HepG2 (cell line): ENCODE measurements around the gene MADCAM1. TPM values are rescaled to one million over a fixed set of nuclear protein-coding genes. Genes with fewer than 3 reads are reported as not detected.

Experiments used
- ATM ChIP-seq: fragments of 450-650 bp; IDR thresholded peaks from 2 replicates; pipeline ENCODE4 v1.7.1; 2017; ENCODE audit warnings: mild to moderate bottlenecking, borderline replicate concordance
- CREM ChIP-seq, 2 experiments: sonication (generic) in 1 of 2; formaldehyde crosslinking in 1 of 2; IDR thresholded peaks; 2 replicates each; pipeline versions ENCODE4 v1.4.0 to v1.6.1; 2016 to 2020; ENCODE audit warnings: antibody characterized with exemption in 1 of 2, mild to moderate bottlenecking in 1 of 2, missing genetic modification reagents in 1 of 2
- EEA1 ChIP-seq: sonication (generic); formaldehyde crosslinking; IDR thresholded peaks from 2 replicates; pipeline ENCODE4 v1.5.1; 2020; ENCODE audit warnings: mild to moderate bottlenecking, missing genetic modification reagents, borderline replicate concordance
- FLYWCH1 ChIP-seq: sonication (generic); formaldehyde crosslinking; IDR thresholded peaks from 2 replicates; pipeline ENCODE4 v1.8.1; 2023; ENCODE audit warnings: mild to moderate bottlenecking, missing genetic modification reagents
- HMGA1 ChIP-seq: sonication (generic); formaldehyde crosslinking; conservative IDR thresholded peaks from 2 replicates; pipeline ENCODE4 v1.4.0; 2020; ENCODE audit warnings: missing genetic modification reagents
- ISL2 ChIP-seq: sonication (generic); formaldehyde crosslinking; IDR thresholded peaks from 2 replicates; pipeline ENCODE4 v1.5.0; 2020; ENCODE audit warnings: missing genetic modification reagents
- JUNB ChIP-seq: sonication (generic); formaldehyde crosslinking; IDR thresholded peaks from 2 replicates; pipeline ENCODE4 v1.8.0; 2022; ENCODE audit warnings: missing genetic modification reagents, mild to moderate bottlenecking, borderline replicate concordance
- MAFK ChIP-seq, 2 experiments: IDR thresholded peaks in 1 of 2; conservative IDR thresholded peaks in 1 of 2; 2 replicates each; pipeline ENCODE4 v1.6.1; 2011; ENCODE audit warnings: improper control_type of control experiment in 2 of 2, low read length in 2 of 2
- MXD4 ChIP-seq: IDR thresholded peaks from 2 replicates; pipeline ENCODE4 v1.6.1; 2016; ENCODE audit warnings: mild to moderate bottlenecking, missing biosample characterization, missing genetic modification reagents
- NCOA2 ChIP-seq: sonication (generic); formaldehyde crosslinking; IDR thresholded peaks from 2 replicates; pipeline ENCODE4 v1.8.0; 2022; ENCODE audit warnings: inconsistent platforms
- NPAS2 ChIP-seq: sonication (generic); formaldehyde crosslinking; IDR thresholded peaks from 2 replicates; pipeline ENCODE4 v1.8.0; 2022; ENCODE audit warnings: mild to moderate bottlenecking, missing genetic modification reagents, borderline replicate concordance
- SP140L ChIP-seq: sonication (generic); formaldehyde crosslinking; IDR thresholded peaks from 2 replicates; pipeline ENCODE4 v1.4.0; 2020; ENCODE audit warnings: missing genetic modification reagents, borderline replicate concordance
- TBP ChIP-seq: sonication (generic); formaldehyde crosslinking; IDR thresholded peaks from 2 replicates; pipeline ENCODE4 v1.5.0; 2020; ENCODE audit warnings: missing genetic modification reagents
- TEAD2 ChIP-seq: sonication (generic); formaldehyde crosslinking; IDR thresholded peaks from 2 replicates; pipeline ENCODE4 v1.9.0; 2021; ENCODE audit warnings: missing genetic modification reagents
- XBP1 ChIP-seq: sonication (generic); formaldehyde crosslinking; IDR thresholded peaks from 2 replicates; pipeline ENCODE4 v1.5.0; 2020; ENCODE audit warnings: missing genetic modification reagents
- ZBTB38 ChIP-seq: sonication (generic); formaldehyde crosslinking; IDR thresholded peaks from 2 replicates; pipeline ENCODE4 v1.5.1; 2020; ENCODE audit warnings: mild to moderate bottlenecking, missing genetic modification reagents
- ZFP90 ChIP-seq: sonication (generic); formaldehyde crosslinking; IDR thresholded peaks from 2 replicates; pipeline ENCODE4 v1.8.0; 2022; ENCODE audit warnings: missing genetic modification reagents, mild to moderate bottlenecking, inconsistent platforms, borderline replicate concordance
- ZFY ChIP-seq: sonication (generic); formaldehyde crosslinking; IDR thresholded peaks from 2 replicates; pipeline ENCODE4 v1.4.0; 2020; ENCODE audit warnings: missing genetic modification reagents
- ZKSCAN8 ChIP-seq: IDR thresholded peaks from 2 replicates; pipeline ENCODE4 v1.6.1; 2016; ENCODE audit warnings: borderline replicate concordance, missing genetic modification reagents, missing compliant biosample characterization
- ZNF12 ChIP-seq: sonication (generic); formaldehyde crosslinking; IDR thresholded peaks from 2 replicates; pipeline ENCODE4 v1.5.0; 2020; ENCODE audit warnings: missing genetic modification reagents
- ZNF124 ChIP-seq: sonication (generic); formaldehyde crosslinking; IDR thresholded peaks from 2 replicates; pipeline ENCODE4 v1.4.0; 2020; ENCODE audit warnings: missing genetic modification reagents
- ZNF331 ChIP-seq: sonication (generic); formaldehyde crosslinking; IDR thresholded peaks from 2 replicates; pipeline ENCODE4 v1.4.0; 2020; ENCODE audit warnings: missing genetic modification reagents
- ZNF83 ChIP-seq: sonication (generic); formaldehyde crosslinking; IDR thresholded peaks from 2 replicates; pipeline ENCODE4 v1.4.0; 2020; ENCODE audit warnings: missing genetic modification reagents, mild to moderate bottlenecking, borderline replicate concordance
- ZNF878 ChIP-seq: sonication (generic); formaldehyde crosslinking; IDR thresholded peaks from 2 replicates; pipeline ENCODE4 v1.8.1; 2023; ENCODE audit warnings: mild to moderate bottlenecking, missing genetic modification reagents, moderate library complexity
- ZSCAN12 ChIP-seq: sonication (generic); formaldehyde crosslinking; IDR thresholded peaks from 2 replicates; pipeline ENCODE4 v1.9.0; 2021; ENCODE audit warnings: mild to moderate bottlenecking, missing genetic modification reagents
- ZSCAN20 ChIP-seq: sonication (generic); formaldehyde crosslinking; IDR thresholded peaks from 2 replicates; pipeline ENCODE4 v1.4.0; 2020; ENCODE audit warnings: missing genetic modification reagents, mild to moderate bottlenecking, borderline replicate concordance
- ZSCAN22 ChIP-seq: sonication (generic); formaldehyde crosslinking; IDR thresholded peaks from 2 replicates; pipeline ENCODE4 v1.4.0; 2020; ENCODE audit warnings: mild to moderate bottlenecking, missing genetic modification reagents
- polyA plus RNA-seq, 8 experiments: library from polyadenylated mRNA; depleted of rRNA in 3 of 8; stranded (reverse) in 7 of 8; unstranded in 1 of 8; fragments of >200 nt; fragmentation: Illumina TruSeq in 4 of 8; extraction: Trizol in 4 of 8; gene quantifications; 2 replicates each; pipeline versions ENCODE4 v1.2.1 to v1.2.3, GENCODE V29; 2011 to 2016; ENCODE audit warnings: low read depth in 4 of 8, missing spikeins in 1 of 8, mixed read lengths in 1 of 8; ENCODE audit not compliant: insufficient read depth in 1 of 8
- total RNA-seq, 5 experiments: library from RNA; depleted of rRNA; stranded (reverse); fragments of >200 nt; fragmentation: Illumina TruSeq; extraction: Trizol; gene quantifications; 2 replicates each; pipeline ENCODE4 v1.2.3, GENCODE V29; 2016; ENCODE audit warnings: low read depth in 1 of 5
- TF ChIP-seq, protein P1 (sequence below): fragments of 450-650 bp; IDR thresholded peaks from 2 replicates; pipeline ENCODE4 v1.6.1; 2017
- TF ChIP-seq, protein P2 (sequence below): sonication (generic); formaldehyde crosslinking; IDR thresholded peaks from 2 replicates; pipeline ENCODE4 v1.5.0; 2020; ENCODE audit warnings: mild to moderate bottlenecking, missing genetic modification reagents

Gene MADCAM1
- total and polyA plus RNA-seq, 2 of the 13 experiments (the other 11 are each of a cell fraction or from before 2014, with no cell fraction given), result 0.29 to 0.33 TPM

DNA sequence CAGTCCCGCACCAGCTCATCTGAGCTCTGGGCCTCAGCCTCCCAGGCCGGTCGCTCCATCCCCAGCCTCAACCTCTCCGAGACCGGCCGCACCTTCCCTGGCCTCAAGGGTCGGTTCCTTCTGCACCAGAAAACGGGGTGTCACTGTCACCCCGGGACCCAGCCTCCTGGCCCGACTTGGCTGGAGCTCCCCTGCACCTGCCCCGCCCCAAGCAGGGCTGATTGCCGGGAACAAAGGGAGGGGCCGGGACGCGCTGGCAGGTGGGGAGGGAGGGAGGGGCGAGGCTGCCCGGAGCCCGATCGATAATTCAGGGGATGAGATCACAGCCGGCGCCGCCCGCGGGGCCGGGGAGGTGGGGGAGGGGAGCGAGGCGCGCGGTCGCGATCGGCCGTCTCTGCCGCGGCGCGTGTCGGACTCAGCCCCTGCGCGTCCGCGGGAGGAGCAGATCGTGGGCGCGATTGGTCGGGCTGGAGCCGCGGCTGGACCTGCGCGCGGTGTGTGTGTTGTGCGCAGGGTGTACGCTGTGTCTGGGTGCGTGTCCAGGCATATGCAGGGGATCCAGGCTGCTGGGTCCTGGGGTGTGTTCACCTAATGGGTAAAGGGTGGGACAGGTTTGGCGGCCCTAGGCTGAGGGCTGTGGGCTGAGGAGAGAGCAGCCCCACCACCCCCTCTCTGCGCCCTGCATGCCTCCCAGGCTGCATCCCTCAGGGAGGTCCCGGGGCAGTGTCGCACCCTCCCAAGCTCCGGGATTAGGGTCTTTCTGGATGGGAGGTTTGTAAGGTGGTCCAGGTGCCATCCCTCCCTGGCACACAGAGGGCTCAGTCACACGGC, 34.4 kb upstream of the MADCAM1 start (continued):
- TF ChIP-seq NPAS2 (CRISPR knock-in tag) (no peak), ZNF83 (CRISPR knock-in tag) (no peak), MAFK (conservative IDR thresholded peaks at IDR 0.05 in 1 of 2, IDR thresholded peaks at IDR 0.05 in 1 of 2; ENCODE audit: low read length in 2 of 2) (no peak), NCOA2 (CRISPR knock-in tag) (no peak; the same call in 1 of the 2 replicates), TEAD2 (CRISPR knock-in tag) (no peak), EEA1 (CRISPR knock-in tag) (0 out of 2 replicates have a peak, but pooled peaks have one; percentile 49), HMGA1 (no peak), CREM (IDR thresholded peaks at IDR 0.05) (no peak), CREM (CRISPR knock-in tag; IDR thresholded peaks at IDR 0.05) (no peak), ZFP90 (CRISPR knock-in tag) (0 out of 2 replicates have a peak, but pooled peaks have one; percentile 0), SP140L (CRISPR knock-in tag) (no peak), ATM (no peak), JUNB (no peak), ZSCAN22 (CRISPR knock-in tag) (no peak), ZNF331 (peak; percentile 67), ZFY (CRISPR knock-in tag) (peak; percentile 42; the same call in 1 of the 2 replicates), FLYWCH1 (CRISPR knock-in tag) (no peak), TBP (CRISPR knock-in tag) (no peak), ZBTB38 (CRISPR knock-in tag) (no peak; the same call in 1 of the 2 replicates), ZNF124 (CRISPR knock-in tag) (no peak), ZSCAN12 (CRISPR knock-in tag) (no peak), ISL2 (CRISPR knock-in tag) (0 out of 2 replicates have a peak, but pooled peaks have one; percentile 39), ZNF878 (CRISPR knock-in tag) (no peak), ZSCAN20 (CRISPR knock-in tag) (no peak), XBP1 (no peak), ZNF12 (CRISPR knock-in tag) (peak; percentile 54; the same call in 1 of the 2 replicates), MXD4 (no peak), ZKSCAN8 (no peak; the same call in 1 of the 2 replicates)
- TF ChIP-seq, protein P1, sequence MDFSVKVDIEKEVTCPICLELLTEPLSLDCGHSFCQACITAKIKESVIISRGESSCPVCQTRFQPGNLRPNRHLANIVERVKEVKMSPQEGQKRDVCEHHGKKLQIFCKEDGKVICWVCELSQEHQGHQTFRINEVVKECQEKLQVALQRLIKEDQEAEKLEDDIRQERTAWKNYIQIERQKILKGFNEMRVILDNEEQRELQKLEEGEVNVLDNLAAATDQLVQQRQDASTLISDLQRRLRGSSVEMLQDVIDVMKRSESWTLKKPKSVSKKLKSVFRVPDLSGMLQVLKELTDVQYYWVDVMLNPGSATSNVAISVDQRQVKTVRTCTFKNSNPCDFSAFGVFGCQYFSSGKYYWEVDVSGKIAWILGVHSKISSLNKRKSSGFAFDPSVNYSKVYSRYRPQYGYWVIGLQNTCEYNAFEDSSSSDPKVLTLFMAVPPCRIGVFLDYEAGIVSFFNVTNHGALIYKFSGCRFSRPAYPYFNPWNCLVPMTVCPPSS, result no peak
- TF ChIP-seq, protein P2, sequence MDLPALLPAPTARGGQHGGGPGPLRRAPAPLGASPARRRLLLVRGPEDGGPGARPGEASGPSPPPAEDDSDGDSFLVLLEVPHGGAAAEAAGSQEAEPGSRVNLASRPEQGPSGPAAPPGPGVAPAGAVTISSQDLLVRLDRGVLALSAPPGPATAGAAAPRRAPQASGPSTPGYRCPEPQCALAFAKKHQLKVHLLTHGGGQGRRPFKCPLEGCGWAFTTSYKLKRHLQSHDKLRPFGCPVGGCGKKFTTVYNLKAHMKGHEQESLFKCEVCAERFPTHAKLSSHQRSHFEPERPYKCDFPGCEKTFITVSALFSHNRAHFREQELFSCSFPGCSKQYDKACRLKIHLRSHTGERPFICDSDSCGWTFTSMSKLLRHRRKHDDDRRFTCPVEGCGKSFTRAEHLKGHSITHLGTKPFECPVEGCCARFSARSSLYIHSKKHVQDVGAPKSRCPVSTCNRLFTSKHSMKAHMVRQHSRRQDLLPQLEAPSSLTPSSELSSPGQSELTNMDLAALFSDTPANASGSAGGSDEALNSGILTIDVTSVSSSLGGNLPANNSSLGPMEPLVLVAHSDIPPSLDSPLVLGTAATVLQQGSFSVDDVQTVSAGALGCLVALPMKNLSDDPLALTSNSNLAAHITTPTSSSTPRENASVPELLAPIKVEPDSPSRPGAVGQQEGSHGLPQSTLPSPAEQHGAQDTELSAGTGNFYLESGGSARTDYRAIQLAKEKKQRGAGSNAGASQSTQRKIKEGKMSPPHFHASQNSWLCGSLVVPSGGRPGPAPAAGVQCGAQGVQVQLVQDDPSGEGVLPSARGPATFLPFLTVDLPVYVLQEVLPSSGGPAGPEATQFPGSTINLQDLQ, result no peak
